GM15510 (cell line): ENCODE results near the gene C11orf71.

Experiments used
- POLR2A ChIP-seq: IDR thresholded peaks from 3 replicates; pipeline ENCODE4 v1.6.1; 2011; ENCODE audit warnings: borderline replicate concordance; ENCODE audit not compliant: insufficient read length; ENCODE audit errors: extremely low read depth

The C11orf71 gene

GRCh38 chr11:114350022-114350421, 50.3 kb downstream of the C11orf71 start:
- TF ChIP-seq POLR2A, result no peak
